K562 (cell line): ENCODE data around the gene PILRA. TPM values are rescaled to one million over a fixed set of nuclear protein-coding genes. Genes with fewer than 3 reads are reported as not detected.
A peak's percentile ranks its signal among the peaks of the same experiment; 100 is the strongest.
"Not testable (repeated sequence)": the region's sequence is repeated elsewhere in the genome, so short reads cannot be mapped to it uniquely, and the experiment has no call there.

Experiments used
- ATAC-seq: fragments of 200-7000 bp; cut with Tn5 transposase; 3 replicates; pipeline ENCODE4 v1.9.1; 2020; ENCODE audit warnings: moderate library complexity
- BruUV-seq: library from RNA; stranded (reverse); fragments of 400-500 nt; replicated peaks from 2 replicates; lab custom pipeline; 2021; lab: Mats Ljungman, UMichigan
- CTCF ChIA-PET: fragments of 300-600 bp; formaldehyde crosslinking; extraction: SDS; loops from one replicate; lab custom pipeline; 2021; ENCODE audit warnings: low intra/inter-chr PET ratio; lab: Yijun Ruan, JAX
- POLR2A ChIA-PET: fragments of 300-600, 350-650 bp; sonication (Branson Sonifier 250); formaldehyde crosslinking; extraction: SDS; loops from one replicate; lab custom pipeline; 2021; ENCODE audit warnings: antibody characterized with exemption, inconsistent platforms; lab: Yijun Ruan, JAX
- DNase-seq, 4 experiments: peaks; one replicate each; pipeline versions ENCODE4 v3.0.0 to v3.0.0-alpha.2; 2011 to 2018; ENCODE audit warnings: low spot score in 3 of 4, mixed read lengths in 3 of 4; ENCODE audit errors: extremely low read depth in 1 of 4
- FAIRE-seq: peaks from 2 replicates; lab custom pipeline; 2011; peaks lifted over from hg19 to GRCh38; lab: Jason Lieb, UNC
- H2AFZ ChIP-seq: 2 replicates; pipeline ENCODE4 v1.6.0; 2011; ENCODE audit warnings: low read depth, low read length, control low read depth, inconsistent platforms
- H3K27ac ChIP-seq: fragments of 200-600 bp; 3 replicates; pipeline ENCODE4 v1.8.0; 2011; ENCODE audit warnings: low read depth, mild to moderate bottlenecking, control low read depth, inconsistent platforms, low read length, moderate library complexity, mixed read lengths; ENCODE audit errors: extremely low read depth
- H3K27me3 ChIP-seq, 2 experiments: fragments of 300-600 bp in 1 of 2; 2 replicates in 1 of 2; 3 replicates in 1 of 2; pipeline versions ENCODE4 v1.6.0 to v1.8.0; 2011; ENCODE audit warnings: inconsistent platforms in 2 of 2, low read length in 2 of 2, mild to moderate bottlenecking in 1 of 2, mixed read lengths in 1 of 2, moderate library complexity in 1 of 2; ENCODE audit not compliant: control insufficient read depth in 2 of 2, insufficient read depth in 2 of 2
- H3K36me3 ChIP-seq: fragments of 300-600 bp; 3 replicates; pipeline ENCODE4 v1.8.0; 2011; ENCODE audit warnings: mild to moderate bottlenecking, low read length, inconsistent platforms; ENCODE audit not compliant: control insufficient read depth, insufficient read depth
- H3K4me1 ChIP-seq, 2 experiments: fragments of 200-600 bp in 1 of 2; replicated peaks in 1 of 2; 2 replicates in 1 of 2; 3 replicates in 1 of 2; pipeline versions ENCODE4 v1.5.1 to v1.8.0; 2011; ENCODE audit warnings: inconsistent platforms in 2 of 2, low read length in 2 of 2, mild to moderate bottlenecking in 1 of 2, mixed read lengths in 1 of 2, moderate library complexity in 1 of 2; ENCODE audit not compliant: control insufficient read depth in 2 of 2, insufficient read depth in 2 of 2
- H3K4me2 ChIP-seq: 2 replicates; pipeline ENCODE4 v1.6.1; 2011; ENCODE audit warnings: low read length, control low read depth, inconsistent platforms, mixed read lengths; ENCODE audit not compliant: insufficient read depth
- H3K4me3 ChIP-seq: fragments of 200-600 bp; sonication (generic), shearing (Covaris generic); 2 replicates; pipeline ENCODE4 v1.5.1; 2016; ENCODE audit warnings: control low read depth, inconsistent platforms
- H3K79me2 ChIP-seq: fragments of 200-600 bp; 3 replicates; pipeline ENCODE4 v1.8.0; 2011; ENCODE audit warnings: low read length, inconsistent platforms; ENCODE audit not compliant: control insufficient read depth, insufficient read depth
- H3K9ac ChIP-seq, 2 experiments: 2 replicates each; pipeline versions ENCODE4 v1.6.0 to v1.6.1; 2011; ENCODE audit warnings: low read depth in 2 of 2, low read length in 2 of 2, control low read depth in 1 of 2, inconsistent platforms in 1 of 2, mild to moderate bottlenecking in 1 of 2, mixed read lengths in 1 of 2; ENCODE audit not compliant: insufficient read depth in 1 of 2
- H3K9me1 ChIP-seq: one replicate; pipeline ENCODE4 v1.6.0; 2011; ENCODE audit warnings: inconsistent platforms, mild to moderate bottlenecking, low read length, moderate library complexity; ENCODE audit not compliant: control insufficient read depth, insufficient read depth
- H3K9me3 ChIP-seq: replicated peaks from 2 replicates; pipeline ENCODE4 v1.5.1; 2011; ENCODE audit warnings: low read depth, low read length, inconsistent platforms; ENCODE audit not compliant: control insufficient read depth, insufficient read depth
- H4K20me1 ChIP-seq: replicated peaks from 2 replicates; pipeline ENCODE4 v1.6.1; 2011; ENCODE audit warnings: low read length, inconsistent platforms, mixed read lengths; ENCODE audit not compliant: control insufficient read depth, insufficient read depth
- CUX1 ChIP-seq: fragments of 200-800 bp; sonication (Bioruptor generic); IDR thresholded peaks from 2 replicates; pipeline ENCODE4 v1.6.1; 2016; ENCODE audit warnings: missing genetic modification characterization, missing compliant biosample characterization
- ZNF197 ChIP-seq: fragments of 200-800 bp; sonication (Bioruptor generic); IDR thresholded peaks from 2 replicates; pipeline ENCODE4 v1.6.1; 2016; ENCODE audit warnings: low read depth, missing genetic modification characterization, missing compliant biosample characterization
- ZNF644 ChIP-seq: fragments of 200-800 bp; sonication (Bioruptor generic); IDR thresholded peaks from 2 replicates; pipeline ENCODE4 v1.6.1; 2016; ENCODE audit warnings: low read depth, missing genetic modification characterization, missing compliant biosample characterization
- WGBS: fragments of 100-300 bp; shearing (Covaris generic); methylation state at CpG from one replicate; pipeline ENCODE4 v1.1.6; 2016; ENCODE audit warnings: low coverage, mixed read lengths; ENCODE audit not compliant: insufficient coverage; ENCODE audit errors: missing lambda C conversion rate; 5-methylcytosine and 5-hydroxymethylcytosine counted together
- in situ Hi-C: fragments of 300-500 bp; cut with MboI; formaldehyde crosslinking; loops from 4 replicates; pipeline ENCODE4 v1.15.0; 2018; ENCODE audit warnings: inconsistent platforms, mixed read lengths
- intact Hi-C: fragments of 100-400 bp; cut with micrococcal nuclease; formaldehyde crosslinking; loops from 2 replicates; pipeline ENCODE4 v1.14.2; 2022
- polyA plus RNA-seq, 8 experiments: library from polyadenylated mRNA; depleted of rRNA in 4 of 8; stranded (reverse) in 5 of 8; unstranded in 3 of 8; fragments of >200 nt; fragmentation: Nextera tagmentation in 2 of 8; fragmentation: Illumina TruSeq in 1 of 8; extraction: Ambion mirVana in 2 of 8; extraction: Trizol in 1 of 8; gene quantifications; 2 replicates each; pipeline versions ENCODE4 v1.2.1 to v1.2.3, GENCODE V29; 2011 to 2014; ENCODE audit warnings: inconsistent platforms in 1 of 8, missing spikeins in 1 of 8
- total RNA-seq, 7 experiments: library from RNA; depleted of rRNA in 6 of 7; stranded (reverse); fragments of >200 nt in 6 of 7; fragmentation: Illumina TruSeq in 2 of 7; extraction: Trizol in 2 of 7; gene quantifications; 2 replicates each; pipeline versions ENCODE4 v1.2.1 to v1.2.3, GENCODE V29; 2011 to 2021; ENCODE audit warnings: low replicate concordance in 1 of 7
- TF ChIP-seq, protein P1 (sequence below), 3 experiments: fragments of 200-800 bp in 1 of 3; sonication (Bioruptor generic) in 1 of 3; sonication (generic) in 1 of 3; formaldehyde crosslinking in 1 of 3; IDR thresholded peaks; 2 replicates each; pipeline versions ENCODE4 v1.6.1 to v1.8.0; 2016 to 2022; ENCODE audit warnings: mild to moderate bottlenecking in 2 of 3, missing compliant biosample characterization in 2 of 3, missing genetic modification characterization in 2 of 3, missing genetic modification reagents in 1 of 3
- TF ChIP-seq, protein P2 (sequence below), 3 experiments: fragments of 200-800 bp in 1 of 3; fragments of 250-450 bp in 1 of 3; fragments of 450-650 bp in 1 of 3; sonication (Bioruptor Pico) in 1 of 3; sonication (Bioruptor generic) in 1 of 3; formaldehyde crosslinking in 1 of 3; IDR thresholded peaks; 2 replicates each; pipeline versions ENCODE4 v1.6.1 to v1.8.0; 2016 to 2022; ENCODE audit warnings: mild to moderate bottlenecking in 2 of 3, missing genetic modification characterization in 2 of 3, missing compliant biosample characterization in 1 of 3, moderate library complexity in 1 of 3
- TF ChIP-seq, protein P3 (sequence below): fragments of 450-650 bp; conservative IDR thresholded peaks from 2 replicates; pipeline ENCODE4 v1.6.1; 2016; ENCODE audit warnings: missing genetic modification characterization, low read depth, mild to moderate bottlenecking, missing compliant biosample characterization, moderate library complexity

PILRA gene
- total and polyA plus RNA-seq, 9 of the 15 experiments (the other 6 are each of a cell fraction or from before 2014, with no cell fraction given) = 0.13 to 1.8 (median 0.62) TPM

DNA sequence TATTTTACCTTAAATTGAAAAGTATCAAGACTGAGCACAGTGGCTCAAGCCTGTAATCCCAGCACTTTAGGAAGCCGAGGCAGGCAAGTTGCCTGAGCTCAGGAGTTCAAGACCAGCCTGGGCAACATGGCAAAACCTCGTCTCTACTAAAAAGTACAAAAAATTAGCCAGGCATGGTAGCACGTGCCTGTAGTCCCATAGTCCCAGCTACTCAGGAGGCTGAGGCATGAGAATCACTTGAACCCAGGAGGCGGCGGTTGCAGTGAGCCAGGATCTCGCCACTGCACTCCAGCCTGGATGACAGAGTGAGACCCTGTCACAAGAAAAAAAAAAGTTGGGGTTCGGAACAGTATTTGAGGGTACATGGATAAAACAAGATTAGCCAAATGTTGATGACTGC is 66.0 kb downstream of the PILRA start:
- Histone ChIP-seq H3K79me2 (peaks cover 23% of the 10 kb centered on the region), H3K9ac (peak overlapping the region in 1 of 2 experiments; percentile 48; a peak in 2 of 4 replicates), H3K27ac (peak overlapping the region; percentile 83; the same call in 2 of the 3 replicates), H3K36me3 (peaks cover 13% of the 10 kb centered on the region), H2AFZ (peak overlapping the region; percentile 96), H3K4me1 (peaks cover 33 to 68% of the 10 kb centered on the region in 2 experiments)
- BruUV-seq, in situ Hi-C loops, CTCF ChIA-PET, DNase-seq, H3K27me3 ChIP-seq, H3K9me1 ChIP-seq, intact Hi-C loops, H3K9me3 ChIP-seq, ATAC-seq, H4K20me1 ChIP-seq, H3K4me3 ChIP-seq, FAIRE-seq, H3K4me2 ChIP-seq: not testable (repeated sequence)
- POLR2A ChIA-PET = interaction anchor here (0.6 to 4.3 kb wide), 4 partner anchors 10 to 339 kb away, joined by 3 to 44 read pairs (median 4); partner anchors contain the start of genes MEPCE and ZCWPW1
- 80% methylated on average over 7 of the region's 7 CpGs for WGBS
- 0 out of 2 replicates have a peak, but pooled peaks have one; percentile 63 for TF ChIP-seq ZNF644
- TF ChIP-seq, protein P1, sequence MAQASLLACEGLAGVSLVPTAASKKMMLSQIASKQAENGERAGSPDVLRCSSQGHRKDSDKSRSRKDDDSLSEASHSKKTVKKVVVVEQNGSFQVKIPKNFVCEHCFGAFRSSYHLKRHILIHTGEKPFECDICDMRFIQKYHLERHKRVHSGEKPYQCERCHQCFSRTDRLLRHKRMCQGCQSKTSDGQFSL (CRISPR knock-in tag; IDR thresholded peaks at IDR 0.05) = not testable (repeated sequence)
- TF ChIP-seq, protein P1 (tag; IDR thresholded peaks at IDR 0.05) = peak in 1 of 2 experiments; percentile 66; a peak in 1 of 4 replicates
- TF ChIP-seq, protein P2, sequence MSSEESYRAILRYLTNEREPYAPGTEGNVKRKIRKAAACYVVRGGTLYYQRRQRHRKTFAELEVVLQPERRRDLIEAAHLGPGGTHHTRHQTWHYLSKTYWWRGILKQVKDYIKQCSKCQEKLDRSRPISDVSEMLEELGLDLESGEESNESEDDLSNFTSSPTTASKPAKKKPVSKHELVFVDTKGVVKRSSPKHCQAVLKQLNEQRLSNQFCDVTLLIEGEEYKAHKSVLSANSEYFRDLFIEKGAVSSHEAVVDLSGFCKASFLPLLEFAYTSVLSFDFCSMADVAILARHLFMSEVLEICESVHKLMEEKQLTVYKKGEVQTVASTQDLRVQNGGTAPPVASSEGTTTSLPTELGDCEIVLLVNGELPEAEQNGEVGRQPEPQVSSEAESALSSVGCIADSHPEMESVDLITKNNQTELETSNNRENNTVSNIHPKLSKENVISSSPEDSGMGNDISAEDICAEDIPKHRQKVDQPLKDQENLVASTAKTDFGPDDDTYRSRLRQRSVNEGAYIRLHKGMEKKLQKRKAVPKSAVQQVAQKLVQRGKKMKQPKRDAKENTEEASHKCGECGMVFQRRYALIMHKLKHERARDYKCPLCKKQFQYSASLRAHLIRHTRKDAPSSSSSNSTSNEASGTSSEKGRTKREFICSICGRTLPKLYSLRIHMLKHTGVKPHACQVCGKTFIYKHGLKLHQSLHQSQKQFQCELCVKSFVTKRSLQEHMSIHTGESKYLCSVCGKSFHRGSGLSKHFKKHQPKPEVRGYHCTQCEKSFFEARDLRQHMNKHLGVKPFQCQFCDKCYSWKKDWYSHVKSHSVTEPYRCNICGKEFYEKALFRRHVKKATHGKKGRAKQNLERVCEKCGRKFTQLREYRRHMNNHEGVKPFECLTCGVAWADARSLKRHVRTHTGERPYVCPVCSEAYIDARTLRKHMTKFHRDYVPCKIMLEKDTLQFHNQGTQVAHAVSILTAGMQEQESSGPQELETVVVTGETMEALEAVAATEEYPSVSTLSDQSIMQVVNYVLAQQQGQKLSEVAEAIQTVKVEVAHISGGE (CRISPR knock-in tag; IDR thresholded peaks at IDR 0.05) = 0 out of 6 replicates have a peak, but pooled peaks of 1 of the 3 experiments have one; percentile 38
- peak; percentile 20; the same call in 1 of the 2 replicates for TF ChIP-seq CUX1 (CRISPR knock-in tag)
- TF ChIP-seq, protein P3, sequence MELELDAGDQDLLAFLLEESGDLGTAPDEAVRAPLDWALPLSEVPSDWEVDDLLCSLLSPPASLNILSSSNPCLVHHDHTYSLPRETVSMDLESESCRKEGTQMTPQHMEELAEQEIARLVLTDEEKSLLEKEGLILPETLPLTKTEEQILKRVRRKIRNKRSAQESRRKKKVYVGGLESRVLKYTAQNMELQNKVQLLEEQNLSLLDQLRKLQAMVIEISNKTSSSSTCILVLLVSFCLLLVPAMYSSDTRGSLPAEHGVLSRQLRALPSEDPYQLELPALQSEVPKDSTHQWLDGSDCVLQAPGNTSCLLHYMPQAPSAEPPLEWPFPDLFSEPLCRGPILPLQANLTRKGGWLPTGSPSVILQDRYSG (tag) = 0 out of 2 replicates have a peak, but pooled peaks have one; percentile 16
- 0 out of 2 replicates have a peak, but pooled peaks have one; percentile 34 for TF ChIP-seq ZNF197 (CRISPR knock-in tag)
